ENCODE results near the gene CD300LG.

DNA sequence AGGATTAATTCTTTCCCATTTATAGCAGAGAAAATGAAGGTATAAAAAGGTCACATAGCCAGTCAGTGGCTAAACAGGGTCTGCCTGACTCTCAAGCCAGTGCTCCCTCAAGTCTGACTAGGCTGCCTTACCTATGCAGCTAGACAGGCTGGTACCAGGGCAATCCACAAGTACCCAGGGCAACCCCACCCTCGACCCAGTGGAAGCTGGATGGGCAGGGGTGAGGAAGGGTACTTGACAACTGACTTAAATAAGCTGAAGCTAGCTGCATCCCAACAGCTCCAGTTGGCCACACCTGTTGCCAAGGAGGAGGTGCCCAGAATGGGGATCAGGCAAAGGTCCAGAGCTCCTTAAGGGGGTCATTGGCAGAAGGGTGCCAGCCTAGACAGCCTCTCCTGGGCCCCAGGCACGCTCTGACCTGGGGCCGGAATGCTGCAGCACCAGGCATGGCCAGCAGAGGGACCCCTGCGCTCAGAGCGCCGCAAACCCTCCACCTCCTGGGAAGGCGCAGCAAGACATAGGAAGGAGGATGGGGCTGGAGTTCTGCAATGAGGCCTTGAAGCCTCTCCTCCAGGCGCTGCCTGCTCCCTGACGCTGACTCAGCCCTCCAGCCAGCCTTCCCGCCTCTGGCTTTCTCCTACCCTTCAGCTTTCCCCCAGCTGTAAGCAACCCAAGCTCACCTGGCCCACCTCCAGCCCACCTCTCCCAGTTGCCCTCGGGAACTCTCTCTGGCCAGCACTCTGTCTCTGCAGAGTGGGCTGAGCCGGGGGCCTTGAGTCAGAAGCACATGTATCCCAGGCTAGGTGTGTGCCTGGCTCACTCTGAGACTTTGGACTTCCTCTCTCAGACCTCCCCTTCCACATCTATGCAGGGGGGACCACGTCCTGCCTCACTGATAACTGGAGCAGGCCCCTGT lies 31.5 kb downstream of the CD300LG start:
- no peak for TF ChIP-seq NFRKB (IDR thresholded peaks at IDR 0.05)
- TF ChIP-seq HDGF (IDR thresholded peaks at IDR 0.05; ENCODE audit: borderline replicate concordance): peak; percentile 93; the same call in 1 of the 2 replicates
- no peak for TF ChIP-seq ELF4 (IDR thresholded peaks at IDR 0.05)
- no peak for TF ChIP-seq SUZ12 (IDR thresholded peaks at IDR 0.05)
- TF ChIP-seq SP1 (IDR thresholded peaks at IDR 0.05): no peak
- no peak for TF ChIP-seq LEF1 (IDR thresholded peaks at IDR 0.05; ENCODE audit: borderline replicate concordance)
- no peak for TF ChIP-seq FOXA1 (IDR thresholded peaks at IDR 0.05)
- TF ChIP-seq TARDBP (IDR thresholded peaks at IDR 0.05): no peak
- no peak for TF ChIP-seq CTBP1 (IDR thresholded peaks at IDR 0.05; ENCODE audit: borderline replicate concordance)
- TF ChIP-seq FOXK2 (IDR thresholded peaks at IDR 0.05): no peak
- no peak for TF ChIP-seq BHLHE40 (IDR thresholded peaks at IDR 0.05; ENCODE audit: borderline replicate concordance)
- TF ChIP-seq FOXM1 (IDR thresholded peaks at IDR 0.05; ENCODE audit: borderline replicate concordance): no peak

Measured in HEK293T (cell line).